HG02884 (cell line): ENCODE data around the gene GOT2.
"Not testable (repeated sequence)": the region's sequence is repeated elsewhere in the genome, so short reads cannot be mapped to it uniquely, and the experiment has no call there.

Source experiments
- ATAC-seq: cut with Tn5 transposase; IDR thresholded peaks from one replicate; pipeline ENCODE4 v1.9.1; 2021; ENCODE audit warnings: mild to moderate bottlenecking, moderate library complexity; ENCODE audit not compliant: unreplicated experiment

Gene GOT2

GRCh38 chr16:58733671-58734458 is at the start of gene GOT2:
GOT2 (minus strand) TSS chr16:58734316; CDS start chr16:58734228, 88 bp downstream.
- peak; percentile 92 for ATAC-seq

GRCh38 chr16:58779291-58779690 is 45.2 kb upstream of the GOT2 start:
- not testable (repeated sequence) for ATAC-seq

GRCh38 chr16:58773870-58774269 is 39.8 kb upstream of the GOT2 start:
- no peak for ATAC-seq

GRCh38 chr16:58768145-58768544 is 34.0 kb upstream of the GOT2 start:
- no peak for ATAC-seq

GRCh38 chr16:58767581-58767980 is 33.5 kb upstream of the GOT2 start:
- ATAC-seq = no peak

- peak; percentile 6 for ATAC-seq
Observed at GRCh38 chr16:58756650-58757332, 22.7 kb upstream of the GOT2 start.

- ATAC-seq = peak; percentile 99
Observed at GRCh38 chr16:58755989-58756649, 22.0 kb upstream of the GOT2 start.

GRCh38 chr16:58753711-58754134 is 19.6 kb upstream of the GOT2 start:
- no peak for ATAC-seq

- no peak for ATAC-seq
Observed at GRCh38 chr16:58744497-58744896, 10.4 kb upstream of the GOT2 start.

GRCh38 chr16:58741976-58742375 is 7.9 kb upstream of the GOT2 start:
- ATAC-seq = no peak

GRCh38 chr16:58741166-58741565 is 7.0 kb upstream of the GOT2 start:
- no peak for ATAC-seq

- ATAC-seq = no peak
Observed at GRCh38 chr16:58738672-58739296, 4.7 kb upstream of the GOT2 start.

- not testable (repeated sequence) for ATAC-seq
Observed at GRCh38 chr16:58736341-58736740, 2.2 kb upstream of the GOT2 start.

GRCh38 chr16:58734459-58734787 is 307 bp upstream of the GOT2 start:
- no peak for ATAC-seq

GRCh38 chr16:58733248-58733670 is 857 bp downstream of the GOT2 start:
- no peak for ATAC-seq

GRCh38 chr16:58732545-58733247 is 1.4 kb downstream of the GOT2 start:
- peak; percentile 38 for ATAC-seq

- no peak for ATAC-seq
Observed at GRCh38 chr16:58730724-58731370, 3.3 kb downstream of the GOT2 start.

- no peak for ATAC-seq
Observed at GRCh38 chr16:58727796-58728568, 6.1 kb downstream of the GOT2 start.

- no peak for ATAC-seq
Observed at GRCh38 chr16:58727028-58727781, 6.9 kb downstream of the GOT2 start.
